RWPE2 (cell line): Measurements from ENCODE around the gene LUZP1.

ENCODE experiments used
- ATAC-seq: fragments of 200-7000 bp; cut with Tn5 transposase; 3 replicates; pipeline ENCODE4 v1.9.1; 2021; ENCODE audit warnings: low read depth
- DNase-seq: peaks from one replicate; pipeline ENCODE4 v3.0.0-alpha.2; 2020; ENCODE audit warnings: low spot score
- H3K27ac ChIP-seq: fragments of 450-650 bp; 2 replicates; pipeline ENCODE4 v1.5.1; 2017; ENCODE audit warnings: mild to moderate bottlenecking; ENCODE audit not compliant: poor library complexity, severe bottlenecking
- H3K27me3 ChIP-seq: fragments of 250-450 bp; sonication (Bioruptor Pico); 2 replicates; pipeline ENCODE4 v1.5.1; 2021; ENCODE audit warnings: mild to moderate bottlenecking, moderate library complexity; ENCODE audit not compliant: insufficient read depth, poor library complexity, severe bottlenecking
- H3K36me3 ChIP-seq: fragments of 250-450 bp; sonication (Bioruptor Pico); 2 replicates; pipeline ENCODE4 v1.5.1; 2020; ENCODE audit warnings: low read depth, mild to moderate bottlenecking, moderate library complexity
- H3K4me1 ChIP-seq: fragments of 250-450 bp; sonication (Bioruptor Pico); 2 replicates; pipeline ENCODE4 v1.5.1; 2021; ENCODE audit warnings: mild to moderate bottlenecking, moderate library complexity; ENCODE audit not compliant: insufficient read depth, poor library complexity, severe bottlenecking
- H3K4me3 ChIP-seq: fragments of 250-450 bp; sonication (Bioruptor Pico); 2 replicates; pipeline ENCODE4 v1.5.1; 2021; ENCODE audit warnings: mild to moderate bottlenecking, moderate library complexity; ENCODE audit not compliant: severe bottlenecking
- H3K9me3 ChIP-seq: fragments of 250-450 bp; sonication (Bioruptor Pico); 2 replicates; pipeline ENCODE4 v1.5.1; 2021; ENCODE audit warnings: mild to moderate bottlenecking, moderate library complexity; ENCODE audit not compliant: severe bottlenecking
- TF ChIP-seq, protein P1 (sequence below): fragments of 450-650 bp; IDR thresholded peaks from one replicate; pipeline ENCODE4 v1.5.1; 2017; ENCODE audit warnings: mild to moderate bottlenecking, moderate library complexity; ENCODE audit not compliant: poor library complexity, severe bottlenecking

LUZP1 gene

DNA sequence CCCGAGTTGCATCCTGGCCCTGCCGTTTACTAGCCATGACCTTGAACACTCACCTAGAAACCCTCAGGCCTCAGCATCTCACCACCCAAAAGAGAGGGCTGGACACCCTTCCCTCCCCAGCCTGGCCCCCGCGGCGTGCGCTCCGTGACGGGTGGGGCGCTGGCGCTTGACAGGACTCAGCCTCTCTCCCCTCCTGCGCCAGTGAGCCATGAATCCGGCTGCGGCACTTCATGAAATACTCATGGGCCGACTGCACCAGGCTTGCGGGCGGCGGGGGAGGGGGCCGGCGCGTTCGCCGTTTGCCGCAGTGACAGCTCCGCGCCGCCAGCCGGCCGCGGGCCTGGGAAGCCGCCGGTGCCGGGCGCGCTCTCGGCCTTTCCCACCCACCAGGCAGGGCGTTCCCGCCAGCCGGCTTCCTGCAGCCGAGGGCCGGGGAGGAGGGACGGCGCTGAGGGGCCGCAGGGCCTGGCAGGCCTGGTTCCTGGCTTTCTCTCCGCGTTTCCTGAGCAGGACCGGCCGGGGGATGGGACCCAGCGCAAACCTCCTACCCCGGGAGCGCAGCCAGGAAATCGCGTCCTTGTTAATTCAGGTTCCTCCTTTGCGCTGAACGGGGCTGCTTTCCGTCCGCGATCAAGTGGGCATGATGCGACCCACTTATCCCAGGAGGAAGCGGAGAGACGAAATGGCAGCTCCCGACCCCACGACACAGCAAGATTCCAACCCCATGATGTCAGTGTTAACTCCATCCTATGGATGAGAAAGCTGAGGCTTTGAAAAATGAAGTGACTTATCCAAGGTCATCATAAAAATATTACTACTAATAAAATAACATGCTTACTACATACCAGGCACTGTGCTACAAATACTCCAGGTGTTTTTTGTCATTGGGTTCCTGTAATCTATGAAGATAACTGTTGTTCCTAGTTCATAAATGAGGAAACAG, 9.1 kb upstream of the LUZP1 start:
- H3K4me3 ChIP-seq: peak overlapping the region; percentile 31
- peak; percentile 75 for DNase-seq
- H3K27ac ChIP-seq: peak overlapping the region; percentile 37

DNA sequence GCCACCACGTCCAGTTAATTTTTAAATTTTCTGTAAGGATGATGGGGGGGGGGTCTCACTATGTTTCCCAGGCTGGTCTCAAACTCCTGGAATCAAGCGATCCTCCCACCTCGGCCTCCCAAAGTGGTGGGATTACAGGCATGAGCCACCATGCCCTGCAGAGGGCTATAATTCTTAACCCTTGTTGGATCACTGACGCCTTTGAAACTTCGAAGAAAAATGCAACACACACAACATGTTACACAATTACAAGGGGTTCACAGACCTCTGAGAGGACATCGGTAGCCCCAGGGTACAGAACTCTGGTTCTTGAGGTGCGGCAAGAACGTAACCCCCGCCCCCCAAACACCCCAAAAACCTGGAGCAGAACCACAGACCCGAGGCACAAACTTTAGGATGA, 8.4 kb upstream of the LUZP1 start:
- H3K9me3 ChIP-seq: no peaks in the 10 kb centered on the region
- DNase-seq: no peak
- ATAC-seq: no peak
- H3K4me1 ChIP-seq: no peaks in the 10 kb centered on the region
- TF ChIP-seq, protein P1, sequence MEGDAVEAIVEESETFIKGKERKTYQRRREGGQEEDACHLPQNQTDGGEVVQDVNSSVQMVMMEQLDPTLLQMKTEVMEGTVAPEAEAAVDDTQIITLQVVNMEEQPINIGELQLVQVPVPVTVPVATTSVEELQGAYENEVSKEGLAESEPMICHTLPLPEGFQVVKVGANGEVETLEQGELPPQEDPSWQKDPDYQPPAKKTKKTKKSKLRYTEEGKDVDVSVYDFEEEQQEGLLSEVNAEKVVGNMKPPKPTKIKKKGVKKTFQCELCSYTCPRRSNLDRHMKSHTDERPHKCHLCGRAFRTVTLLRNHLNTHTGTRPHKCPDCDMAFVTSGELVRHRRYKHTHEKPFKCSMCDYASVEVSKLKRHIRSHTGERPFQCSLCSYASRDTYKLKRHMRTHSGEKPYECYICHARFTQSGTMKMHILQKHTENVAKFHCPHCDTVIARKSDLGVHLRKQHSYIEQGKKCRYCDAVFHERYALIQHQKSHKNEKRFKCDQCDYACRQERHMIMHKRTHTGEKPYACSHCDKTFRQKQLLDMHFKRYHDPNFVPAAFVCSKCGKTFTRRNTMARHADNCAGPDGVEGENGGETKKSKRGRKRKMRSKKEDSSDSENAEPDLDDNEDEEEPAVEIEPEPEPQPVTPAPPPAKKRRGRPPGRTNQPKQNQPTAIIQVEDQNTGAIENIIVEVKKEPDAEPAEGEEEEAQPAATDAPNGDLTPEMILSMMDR: no peak
- H3K4me3 ChIP-seq: peak overlapping the region; percentile 31
- H3K27ac ChIP-seq: peak overlapping the region; percentile 37
- H3K27me3 ChIP-seq: no peaks in the 10 kb centered on the region
- H3K36me3 ChIP-seq: no peaks in the 10 kb centered on the region

More for the DNA sequence above, 9.1 kb upstream of the LUZP1 start:
- Histone ChIP-seq H3K9me3 (no peaks in the 10 kb centered on the region), H3K36me3 (no peaks in the 10 kb centered on the region), H3K4me1 (no peaks in the 10 kb centered on the region), H3K27me3 (no peaks in the 10 kb centered on the region)
- TF ChIP-seq, protein P1: no peak
- ATAC-seq: peak; percentile 86

DNA sequence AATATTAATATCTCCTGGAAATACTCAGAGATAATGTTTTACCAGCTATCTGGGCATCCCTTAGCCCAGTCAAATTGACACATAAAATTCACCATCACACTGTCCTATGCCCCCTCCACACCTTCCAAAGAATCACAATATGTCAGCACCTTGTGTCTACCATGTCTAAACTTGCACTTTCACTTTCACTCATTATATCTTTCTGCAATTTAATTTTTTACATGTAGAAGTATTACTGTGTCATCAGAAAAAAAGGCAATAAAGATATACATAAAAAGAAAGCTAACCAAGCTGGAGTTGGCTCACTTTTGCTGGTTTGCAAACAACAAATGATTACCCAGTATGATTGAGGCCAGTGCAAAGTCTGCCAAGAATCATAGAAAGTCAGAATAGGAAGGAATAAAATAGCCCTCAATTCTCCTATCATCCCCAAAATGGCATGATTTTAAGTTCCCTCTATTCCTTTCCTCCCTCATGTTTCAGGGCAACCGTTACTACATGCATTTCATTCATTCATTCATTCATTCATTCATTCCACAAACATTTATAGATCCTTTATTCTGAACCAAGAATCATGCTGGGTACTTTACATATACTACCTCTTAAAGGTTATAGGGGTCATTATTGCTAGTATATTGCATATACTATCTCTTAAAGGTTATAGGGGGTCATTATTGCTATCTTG, 5.9 kb upstream of the LUZP1 start:
- ATAC-seq (no peak), DNase-seq (no peak)
- H3K27me3 ChIP-seq: no peaks in the 10 kb centered on the region
- H3K4me3 ChIP-seq: no peak overlapping the region
- TF ChIP-seq, protein P1: no peak
- H3K4me1 ChIP-seq: peaks cover 6% of the 10 kb centered on the region
- H3K36me3 ChIP-seq: no peaks in the 10 kb centered on the region
- H3K27ac ChIP-seq: no peak overlapping the region
- no peaks in the 10 kb centered on the region for H3K9me3 ChIP-seq

DNA sequence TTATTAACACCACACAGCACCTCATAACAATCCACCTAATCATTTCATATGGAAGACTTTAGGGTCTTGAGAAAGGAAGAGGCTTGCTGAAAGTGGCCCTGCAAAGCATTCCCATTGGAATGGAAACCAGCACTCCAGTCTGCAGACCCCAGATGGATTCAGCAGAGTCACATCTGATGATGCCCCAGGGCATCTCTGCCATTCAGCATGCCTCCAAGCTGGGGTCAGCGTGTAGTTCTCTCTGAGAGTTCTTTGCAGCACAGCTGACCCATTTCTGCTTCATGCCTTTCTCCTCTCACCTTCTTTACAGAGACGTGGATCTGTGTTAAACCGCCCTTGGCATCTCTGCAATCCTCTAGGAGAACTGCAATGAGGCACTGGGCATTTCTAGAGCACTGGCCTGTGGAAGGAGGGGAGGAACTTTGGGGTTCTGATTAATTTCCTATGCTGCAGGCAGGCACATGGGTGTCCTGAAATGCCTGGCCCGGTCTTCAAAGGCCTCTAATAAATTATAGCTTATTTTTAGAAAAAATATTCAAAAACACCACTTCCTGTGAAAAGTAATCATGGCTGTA, 2.6 kb upstream of the LUZP1 start:
- Histone ChIP-seq H3K4me1 (peaks cover 20% of the 10 kb centered on the region), H3K27ac (peak overlapping the region; percentile 22), H3K36me3 (no peaks in the 10 kb centered on the region), H3K27me3 (no peaks in the 10 kb centered on the region), H3K9me3 (no peaks in the 10 kb centered on the region), H3K4me3 (no peak overlapping the region)
- no peak for DNase-seq
- TF ChIP-seq, protein P1: no peak
- ATAC-seq: no peak
